ENCODE measurements around the gene HNRNPA3. TPM values are rescaled to one million over a fixed set of nuclear protein-coding genes. Genes with fewer than 3 reads are reported as not detected.
A peak's percentile ranks its signal among the peaks of the same experiment; 100 is the strongest.

The HNRNPA3 gene
- total and polyA plus RNA-seq, 2 of the 13 experiments (the other 11 are each of a cell fraction or from before 2014, with no cell fraction given), result 73.3 to 97.7 TPM

GRCh38 chr2:177257471-177257870, 44.9 kb downstream of the HNRNPA3 start (continued):
- TF ChIP-seq ZNF292 (CRISPR knock-in tag; IDR thresholded peaks at IDR 0.05; ENCODE audit: borderline replicate concordance, low read depth) (no peak), HNF1B (CRISPR knock-in tag; IDR thresholded peaks at IDR 0.05) (0 out of 2 replicates have a peak, but pooled peaks have one; percentile 25), ZBTB33 (CRISPR knock-in tag; IDR thresholded peaks at IDR 0.05) (peak; percentile 82), ZNF501 (CRISPR knock-in tag; IDR thresholded peaks at IDR 0.05) (peak; percentile 29; the same call in 1 of the 2 replicates), HDAC1 (CRISPR knock-in tag; IDR thresholded peaks at IDR 0.05) (0 out of 2 replicates have a peak, but pooled peaks have one; percentile 12), ZNF639 (CRISPR knock-in tag; conservative IDR thresholded peaks at IDR 0.05) (no peak), ARNT2 (CRISPR knock-in tag; IDR thresholded peaks at IDR 0.05; ENCODE audit: low read depth) (no peak), ZNF512 (CRISPR knock-in tag; IDR thresholded peaks at IDR 0.05) (no peak), SNAPC4 (CRISPR knock-in tag; IDR thresholded peaks at IDR 0.05) (no peak), ZNF101 (CRISPR knock-in tag; IDR thresholded peaks at IDR 0.05; ENCODE audit: borderline replicate concordance, low read depth) (no peak), MXD1 (CRISPR knock-in tag; IDR thresholded peaks at IDR 0.05) (no peak), ZNF34 (CRISPR knock-in tag; IDR thresholded peaks at IDR 0.05; ENCODE audit: borderline replicate concordance) (no peak), CENPX (CRISPR knock-in tag; IDR thresholded peaks at IDR 0.05) (no peak), FUBP1 (CRISPR knock-in tag; IDR thresholded peaks at IDR 0.05; ENCODE audit: borderline replicate concordance) (no peak)

Measured in HepG2 (cell line).